HG03045 (cell line): ENCODE measurements around the gene COLEC11.

Source experiments
- ATAC-seq: cut with Tn5 transposase; IDR thresholded peaks from one replicate; pipeline ENCODE4 v1.9.1; 2021; ENCODE audit warnings: mild to moderate bottlenecking, moderate library complexity; ENCODE audit not compliant: unreplicated experiment

The COLEC11 gene

DNA sequence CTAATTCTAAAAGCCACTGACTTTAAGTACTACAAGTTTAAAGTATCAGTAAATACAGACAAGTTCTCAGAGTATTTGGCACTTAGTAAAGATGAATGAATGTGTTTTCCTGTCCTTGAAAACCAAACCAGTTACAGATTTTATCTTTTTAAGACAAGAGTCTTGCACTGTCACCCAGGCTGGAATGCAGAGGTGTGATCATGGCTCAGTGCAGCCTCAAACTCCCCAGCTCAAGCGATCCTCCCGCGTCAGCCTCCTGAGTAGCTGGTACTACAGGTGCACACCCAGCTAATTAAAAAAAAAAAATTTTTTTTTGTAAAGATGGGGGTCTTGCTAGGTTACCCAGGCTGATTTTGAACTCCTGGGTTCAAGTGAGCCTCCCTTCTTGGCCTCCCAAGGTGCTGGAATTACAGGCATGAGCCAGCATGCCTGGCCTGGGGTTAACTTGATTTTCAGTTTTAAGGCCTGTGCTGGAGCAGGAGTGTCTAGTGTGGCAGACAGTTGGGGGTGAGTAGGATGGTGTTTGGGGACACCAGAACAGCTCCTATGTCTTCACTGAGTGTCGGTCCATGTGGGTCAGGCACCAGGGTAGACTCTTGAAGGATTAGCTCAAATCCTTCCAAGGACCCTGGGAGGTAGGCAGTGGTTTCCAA, 10.2 kb upstream of the COLEC11 start:
- ATAC-seq: no peak

GRCh38 chr2:3585261-3586109, 9.4 kb upstream of the COLEC11 start:
- ATAC-seq: no peak

- ATAC-seq: no peak
Observed at GRCh38 chr2:3586220-3586619, 8.7 kb upstream of the COLEC11 start.

GRCh38 chr2:3587021-3587420, 7.9 kb upstream of the COLEC11 start:
- no peak for ATAC-seq

- ATAC-seq: no peak
Observed at GRCh38 chr2:3587432-3587831, 7.5 kb upstream of the COLEC11 start.

DNA sequence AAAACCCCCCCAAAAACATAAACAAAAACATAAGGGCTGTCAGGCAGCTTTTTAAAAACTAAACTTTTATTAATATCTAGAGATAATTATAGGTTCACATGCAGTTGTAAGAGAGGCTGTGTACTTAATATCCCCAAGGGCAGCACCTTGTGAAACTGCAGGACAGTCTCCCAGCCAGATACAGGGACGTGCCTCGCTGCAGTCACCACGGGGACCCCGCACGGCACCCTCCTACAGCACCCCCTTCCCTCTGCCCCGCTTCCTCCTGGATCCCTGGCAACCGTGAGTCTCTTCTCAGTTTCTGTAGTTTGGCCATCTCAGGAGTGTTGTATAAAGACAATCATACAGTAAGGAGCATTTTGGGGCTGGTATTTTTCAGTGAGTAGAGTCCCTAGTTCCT, 6.8 kb upstream of the COLEC11 start:
- no peak for ATAC-seq

- no peak for ATAC-seq
Observed at GRCh38 chr2:3589086-3589485, 5.8 kb upstream of the COLEC11 start.

- no peak for ATAC-seq
Observed at GRCh38 chr2:3595404-3595803, 492 bp downstream of the COLEC11 start.

DNA sequence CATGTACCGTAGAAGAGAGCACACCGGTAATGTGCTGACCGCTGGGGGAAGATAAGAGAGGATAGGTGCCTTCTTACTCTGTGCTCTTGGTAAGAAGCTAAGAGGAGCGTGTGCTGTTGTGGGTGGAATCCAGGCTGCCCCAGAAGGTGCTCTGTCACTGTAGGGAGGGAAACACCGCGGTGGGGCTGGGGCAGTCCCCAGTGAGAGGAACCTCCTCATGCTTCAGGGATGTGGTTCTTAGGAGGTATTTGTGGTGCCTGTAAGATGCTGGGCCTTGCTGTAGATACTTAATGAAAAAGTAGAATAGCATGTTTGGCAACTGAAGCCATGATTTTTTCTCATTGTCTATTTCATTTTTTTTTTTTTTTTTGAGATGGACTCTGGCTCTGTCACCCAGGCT, 1.1 kb downstream of the COLEC11 start:
- peak; percentile 88 for ATAC-seq

DNA sequence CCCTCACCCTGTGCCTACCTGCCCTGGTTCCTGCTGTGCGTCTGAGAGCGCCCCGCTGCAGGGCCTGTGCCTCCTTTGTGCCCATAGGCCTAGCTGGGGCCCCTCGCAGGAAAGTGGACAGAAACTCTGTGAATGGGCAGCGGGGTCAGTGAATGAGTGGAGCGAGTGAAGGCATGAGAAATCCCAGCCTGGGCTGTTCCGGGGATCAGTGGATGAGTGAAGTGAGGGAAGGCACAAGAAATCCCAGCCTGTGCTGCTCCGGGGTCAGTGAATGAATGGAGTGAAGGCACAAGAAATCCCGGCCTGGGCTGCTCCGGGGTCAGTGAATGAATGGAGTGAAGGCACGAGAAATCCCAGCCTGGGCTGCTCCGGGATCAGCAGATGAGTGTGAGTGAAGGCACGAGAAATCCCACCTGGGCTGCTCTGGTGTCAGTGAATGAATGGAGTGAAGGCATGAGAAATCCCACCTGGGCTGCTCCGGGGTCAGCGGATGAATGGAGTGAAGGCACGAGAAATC, 2.0 kb downstream of the COLEC11 start:
- ATAC-seq: no peak

DNA sequence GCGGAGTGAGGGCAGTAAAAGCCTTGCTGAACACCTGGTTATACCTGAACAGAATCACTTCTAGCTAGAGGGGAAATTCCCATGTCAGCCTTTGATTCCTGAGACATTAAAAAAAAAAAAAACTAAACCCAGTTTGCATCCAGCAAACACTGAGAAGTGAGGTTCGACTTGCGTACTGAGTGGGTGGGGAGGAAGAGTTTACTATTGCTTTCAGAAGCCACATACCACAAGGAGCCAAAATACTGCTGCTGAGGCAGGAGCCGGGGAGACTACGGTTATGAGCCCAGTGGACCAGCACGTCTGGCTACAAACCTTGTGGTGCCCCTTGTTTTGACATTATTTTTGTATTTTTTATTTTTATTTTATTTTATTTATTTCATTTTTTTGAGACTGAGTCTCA, 2.7 kb downstream of the COLEC11 start:
- peak; percentile 47 for ATAC-seq

GRCh38 chr2:3598197-3598910, 3.4 kb downstream of the COLEC11 start:
- ATAC-seq: no peak

GRCh38 chr2:3598912-3599854, 4.3 kb downstream of the COLEC11 start:
- ATAC-seq: no peak

- no peak for ATAC-seq
Observed at GRCh38 chr2:3600256-3600855, 5.4 kb downstream of the COLEC11 start.

DNA sequence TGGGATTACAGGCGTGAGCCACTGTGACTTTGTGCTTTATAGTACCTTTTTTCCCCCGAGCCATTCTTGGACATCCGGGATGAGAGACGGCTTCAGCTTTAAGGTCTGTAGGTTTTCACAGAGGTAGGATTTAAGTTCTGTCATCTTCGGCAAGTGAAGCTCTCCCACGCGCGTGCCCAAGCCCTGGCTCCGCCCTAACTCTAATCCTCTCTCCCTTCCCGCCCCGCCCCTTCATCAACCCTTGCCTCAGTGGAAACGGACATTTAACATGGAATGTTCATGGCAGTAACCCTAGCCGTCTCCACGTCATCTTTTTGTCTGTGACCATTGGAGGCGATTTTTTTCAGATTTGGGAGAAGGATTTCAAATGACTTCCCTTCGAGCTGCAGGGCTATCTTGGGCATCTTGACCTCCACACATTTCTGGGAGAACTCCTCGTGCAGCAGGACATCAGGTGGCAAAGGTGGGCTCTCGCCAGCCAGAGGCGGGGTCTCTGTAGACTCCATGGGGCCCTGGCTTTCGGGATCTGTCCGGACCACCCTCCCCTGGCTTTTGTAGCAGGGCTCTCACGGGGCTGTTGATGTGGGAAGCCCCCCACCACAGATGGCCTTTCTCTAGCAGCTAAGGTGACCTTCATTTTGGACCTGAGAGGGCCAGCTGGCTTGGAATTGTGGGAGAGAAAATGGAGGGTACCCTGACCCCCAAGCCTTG, 6.8 kb downstream of the COLEC11 start:
- ATAC-seq: no peak

- no peak for ATAC-seq
Observed at GRCh38 chr2:3602553-3603339, 7.8 kb downstream of the COLEC11 start.

- ATAC-seq: no peak
Observed at GRCh38 chr2:3603536-3604206, 8.8 kb downstream of the COLEC11 start.

GRCh38 chr2:3604207-3604877, 9.4 kb downstream of the COLEC11 start:
- no peak for ATAC-seq
